Measurements from ENCODE around the gene ARMC2.

DNA sequence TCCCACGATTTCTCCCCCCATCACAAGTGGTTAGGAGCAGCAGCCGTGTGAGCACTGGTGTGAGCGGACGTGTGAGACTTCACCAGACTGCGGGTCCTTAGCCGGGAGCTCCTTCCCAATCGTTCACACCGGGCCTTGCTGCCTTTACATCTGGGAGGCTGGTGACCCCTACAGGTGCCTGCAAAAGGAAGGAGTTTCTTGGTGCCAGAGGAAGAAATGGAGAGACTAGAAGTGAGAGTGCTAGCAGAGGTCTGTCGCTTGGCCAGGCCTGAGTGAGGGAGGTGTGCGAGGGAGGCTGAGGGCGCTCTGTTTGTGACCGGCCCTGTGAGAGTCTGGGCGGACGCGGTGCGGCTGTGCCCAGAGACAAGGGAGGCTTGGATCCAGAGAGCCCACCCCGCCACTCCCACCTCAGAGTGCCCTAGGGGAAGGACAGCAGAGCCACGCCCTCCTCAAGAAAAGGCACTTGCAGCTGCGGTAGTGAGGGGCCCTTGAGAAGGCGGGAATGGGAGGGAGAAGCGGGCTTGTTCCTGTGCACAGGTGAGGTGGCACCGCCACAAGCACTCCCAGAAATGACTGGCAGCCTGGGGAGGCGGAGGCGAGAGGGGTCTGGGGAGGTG lies 10.0 kb upstream of the ARMC2 start:
- no peak for TF ChIP-seq POLR2AphosphoS5 (IDR thresholded peaks at IDR 0.05; ENCODE audit: low read depth, low read length)
- TF ChIP-seq, protein P1, sequence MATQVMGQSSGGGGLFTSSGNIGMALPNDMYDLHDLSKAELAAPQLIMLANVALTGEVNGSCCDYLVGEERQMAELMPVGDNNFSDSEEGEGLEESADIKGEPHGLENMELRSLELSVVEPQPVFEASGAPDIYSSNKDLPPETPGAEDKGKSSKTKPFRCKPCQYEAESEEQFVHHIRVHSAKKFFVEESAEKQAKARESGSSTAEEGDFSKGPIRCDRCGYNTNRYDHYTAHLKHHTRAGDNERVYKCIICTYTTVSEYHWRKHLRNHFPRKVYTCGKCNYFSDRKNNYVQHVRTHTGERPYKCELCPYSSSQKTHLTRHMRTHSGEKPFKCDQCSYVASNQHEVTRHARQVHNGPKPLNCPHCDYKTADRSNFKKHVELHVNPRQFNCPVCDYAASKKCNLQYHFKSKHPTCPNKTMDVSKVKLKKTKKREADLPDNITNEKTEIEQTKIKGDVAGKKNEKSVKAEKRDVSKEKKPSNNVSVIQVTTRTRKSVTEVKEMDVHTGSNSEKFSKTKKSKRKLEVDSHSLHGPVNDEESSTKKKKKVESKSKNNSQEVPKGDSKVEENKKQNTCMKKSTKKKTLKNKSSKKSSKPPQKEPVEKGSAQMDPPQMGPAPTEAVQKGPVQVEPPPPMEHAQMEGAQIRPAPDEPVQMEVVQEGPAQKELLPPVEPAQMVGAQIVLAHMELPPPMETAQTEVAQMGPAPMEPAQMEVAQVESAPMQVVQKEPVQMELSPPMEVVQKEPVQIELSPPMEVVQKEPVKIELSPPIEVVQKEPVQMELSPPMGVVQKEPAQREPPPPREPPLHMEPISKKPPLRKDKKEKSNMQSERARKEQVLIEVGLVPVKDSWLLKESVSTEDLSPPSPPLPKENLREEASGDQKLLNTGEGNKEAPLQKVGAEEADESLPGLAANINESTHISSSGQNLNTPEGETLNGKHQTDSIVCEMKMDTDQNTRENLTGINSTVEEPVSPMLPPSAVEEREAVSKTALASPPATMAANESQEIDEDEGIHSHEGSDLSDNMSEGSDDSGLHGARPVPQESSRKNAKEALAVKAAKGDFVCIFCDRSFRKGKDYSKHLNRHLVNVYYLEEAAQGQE (IDR thresholded peaks at IDR 0.05; ENCODE audit: insufficient read depth in 1 of 2, low read depth in 2 of 2, low read length in 2 of 2): no peak
- TF ChIP-seq TAF1 (IDR thresholded peaks at IDR 0.05; ENCODE audit: borderline replicate concordance, insufficient read depth, low read length): no peak
